ENCODE measurements around the gene PPARG.

PPARG gene

DNA sequence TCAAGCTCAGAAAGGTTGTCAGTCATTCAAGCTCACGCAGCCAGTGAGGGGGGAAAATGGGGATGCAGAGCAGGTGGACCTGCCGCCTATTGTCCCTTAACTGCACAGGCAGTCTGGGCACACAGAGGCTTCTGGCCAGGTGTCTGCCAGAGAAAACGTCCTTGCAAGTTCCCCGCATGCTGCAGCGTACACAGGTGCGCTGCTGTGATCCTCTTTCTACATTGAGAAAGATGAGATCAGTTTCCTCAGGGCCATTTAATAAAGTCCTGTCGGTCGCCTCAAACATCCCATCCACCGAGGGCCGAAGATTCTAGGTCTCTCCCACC, 195.0 kb downstream of the PPARG start:
- TF ChIP-seq, protein P1, sequence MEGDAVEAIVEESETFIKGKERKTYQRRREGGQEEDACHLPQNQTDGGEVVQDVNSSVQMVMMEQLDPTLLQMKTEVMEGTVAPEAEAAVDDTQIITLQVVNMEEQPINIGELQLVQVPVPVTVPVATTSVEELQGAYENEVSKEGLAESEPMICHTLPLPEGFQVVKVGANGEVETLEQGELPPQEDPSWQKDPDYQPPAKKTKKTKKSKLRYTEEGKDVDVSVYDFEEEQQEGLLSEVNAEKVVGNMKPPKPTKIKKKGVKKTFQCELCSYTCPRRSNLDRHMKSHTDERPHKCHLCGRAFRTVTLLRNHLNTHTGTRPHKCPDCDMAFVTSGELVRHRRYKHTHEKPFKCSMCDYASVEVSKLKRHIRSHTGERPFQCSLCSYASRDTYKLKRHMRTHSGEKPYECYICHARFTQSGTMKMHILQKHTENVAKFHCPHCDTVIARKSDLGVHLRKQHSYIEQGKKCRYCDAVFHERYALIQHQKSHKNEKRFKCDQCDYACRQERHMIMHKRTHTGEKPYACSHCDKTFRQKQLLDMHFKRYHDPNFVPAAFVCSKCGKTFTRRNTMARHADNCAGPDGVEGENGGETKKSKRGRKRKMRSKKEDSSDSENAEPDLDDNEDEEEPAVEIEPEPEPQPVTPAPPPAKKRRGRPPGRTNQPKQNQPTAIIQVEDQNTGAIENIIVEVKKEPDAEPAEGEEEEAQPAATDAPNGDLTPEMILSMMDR (IDR thresholded peaks at IDR 0.05; ENCODE audit: low read depth, low read length), result no peak
- DNase-seq (ENCODE audit: extremely low read depth, low read depth), result no peak

Data from AG09319 (cell line).